Lower lobe of right lung (tissue), 2 donors: ENCODE measurements around the gene DDR2. TPM values are rescaled to one million over a fixed set of nuclear protein-coding genes. Genes with fewer than 3 reads are reported as not detected.

Source experiments
- ATAC-seq, 2 donors: fragments of 200-7000 bp; cut with Tn5 transposase; one replicate each; pipeline ENCODE4 v1.9.1; 2020 to 2022; ENCODE audit warnings: mild to moderate bottlenecking in 2 of 2, moderate library complexity in 2 of 2
- DNase-seq: peaks from one replicate; pipeline ENCODE4 v3.0.0-alpha.2; 2020
- H3K27ac ChIP-seq: fragments of 200-600 bp; one replicate; pipeline ENCODE4 v1.8.0; 2022
- H3K27me3 ChIP-seq: fragments of 200-600 bp; one replicate; pipeline ENCODE4 v1.8.0; 2022; ENCODE audit warnings: low read depth
- H3K36me3 ChIP-seq: fragments of 200-600 bp; one replicate; pipeline ENCODE4 v1.8.0; 2022; ENCODE audit warnings: mild to moderate bottlenecking
- H3K4me1 ChIP-seq: fragments of 200-600 bp; one replicate; pipeline ENCODE4 v1.8.0; 2022
- H3K4me3 ChIP-seq: fragments of 200-600 bp; one replicate; pipeline ENCODE4 v1.8.0; 2022; ENCODE audit warnings: mild to moderate bottlenecking
- H3K9me3 ChIP-seq: fragments of 200-600 bp; one replicate; pipeline ENCODE4 v1.8.0; 2022
- CTCF ChIP-seq: fragments of 200-600 bp; IDR thresholded peaks from one replicate; pipeline ENCODE4 v1.8.0; 2022; ENCODE audit warnings: antibody characterized with exemption, mild to moderate bottlenecking
- intact Hi-C: fragments of 100-400 bp; cut with DNase I; formaldehyde crosslinking; loops from one replicate; pipeline ENCODE4 v1.11.0; 2022
- total RNA-seq: library from RNA; stranded (reverse); fragmentation: NEBNext Ultra II Directional; extraction: Animal tissue kit (Norgen Biotek cat#: 25700); gene quantifications from one replicate; pipeline ENCODE4 v1.2.1, GENCODE V29; 2021
- donor health status: DM: no; HTN: yes; CAD: no; lungs with severe emphysema.

DDR2 gene
- total RNA-seq, 1 donor from 2014 or later: 47.0 TPM

- no peak for TF ChIP-seq CTCF
- no peak overlapping the region for H3K4me3 ChIP-seq
- no peak overlapping the region for H3K27ac ChIP-seq
- H3K9me3 ChIP-seq: no peaks in the 10 kb centered on the region
- ATAC-seq (no peak), DNase-seq (no peak)
- H3K4me1 ChIP-seq: no peaks in the 10 kb centered on the region
- no peaks in the 10 kb centered on the region for H3K27me3 ChIP-seq
- intact Hi-C loops: no loop called here
- H3K36me3 ChIP-seq: no peaks in the 10 kb centered on the region
Measured at GRCh38 chr1:162654915-162655620, 22.8 kb downstream of the DDR2 start.

- Histone ChIP-seq H3K36me3 (no peaks in the 10 kb centered on the region), H3K9me3 (no peaks in the 10 kb centered on the region), H3K4me1 (no peaks in the 10 kb centered on the region), H3K4me3 (no peak overlapping the region), H3K27ac (no peak overlapping the region), H3K27me3 (no peaks in the 10 kb centered on the region)
- TF ChIP-seq CTCF: no peak
- DNase-seq (no peak), ATAC-seq (no peak)
- intact Hi-C loops: no loop called here
Measured at GRCh38 chr1:162656266-162656665, 24.0 kb downstream of the DDR2 start.

- Histone ChIP-seq H3K9me3 (no peaks in the 10 kb centered on the region), H3K27me3 (no peaks in the 10 kb centered on the region), H3K4me3 (no peak overlapping the region), H3K36me3 (no peaks in the 10 kb centered on the region), H3K4me1 (no peaks in the 10 kb centered on the region), H3K27ac (no peak overlapping the region)
- DNase-seq (no peak), ATAC-seq (no peak)
- intact Hi-C loops: no loop called here
- no peak for TF ChIP-seq CTCF
Measured at GRCh38 chr1:162660574-162660973, 28.3 kb downstream of the DDR2 start.

- DNase-seq: no peak
- TF ChIP-seq CTCF: no peak
- no peak for ATAC-seq
- intact Hi-C loops: no loop called here
- Histone ChIP-seq H3K4me3 (no peak overlapping the region), H3K27me3 (no peaks in the 10 kb centered on the region), H3K9me3 (no peaks in the 10 kb centered on the region), H3K4me1 (no peaks in the 10 kb centered on the region), H3K36me3 (no peaks in the 10 kb centered on the region), H3K27ac (no peak overlapping the region)
Measured at GRCh38 chr1:162661336-162661735, 29.1 kb downstream of the DDR2 start.

- no peaks in the 10 kb centered on the region for H3K36me3 ChIP-seq
- no peaks in the 10 kb centered on the region for H3K4me1 ChIP-seq
- H3K27me3 ChIP-seq: no peaks in the 10 kb centered on the region
- intact Hi-C loops: no loop called here
- H3K4me3 ChIP-seq: no peak overlapping the region
- no peak overlapping the region for H3K27ac ChIP-seq
- no peak for TF ChIP-seq CTCF
- no peak for ATAC-seq
- no peak for DNase-seq
- no peaks in the 10 kb centered on the region for H3K9me3 ChIP-seq
Measured at GRCh38 chr1:162662013-162662412, 29.7 kb downstream of the DDR2 start.
